ENCODE data around the gene SF3A1.

- TF ChIP-seq EZH2 (IDR thresholded peaks at IDR 0.05; ENCODE audit: borderline replicate concordance, insufficient read depth, low read depth, low read length, poor library complexity, severe bottlenecking): no peak
- TF ChIP-seq, protein P1, sequence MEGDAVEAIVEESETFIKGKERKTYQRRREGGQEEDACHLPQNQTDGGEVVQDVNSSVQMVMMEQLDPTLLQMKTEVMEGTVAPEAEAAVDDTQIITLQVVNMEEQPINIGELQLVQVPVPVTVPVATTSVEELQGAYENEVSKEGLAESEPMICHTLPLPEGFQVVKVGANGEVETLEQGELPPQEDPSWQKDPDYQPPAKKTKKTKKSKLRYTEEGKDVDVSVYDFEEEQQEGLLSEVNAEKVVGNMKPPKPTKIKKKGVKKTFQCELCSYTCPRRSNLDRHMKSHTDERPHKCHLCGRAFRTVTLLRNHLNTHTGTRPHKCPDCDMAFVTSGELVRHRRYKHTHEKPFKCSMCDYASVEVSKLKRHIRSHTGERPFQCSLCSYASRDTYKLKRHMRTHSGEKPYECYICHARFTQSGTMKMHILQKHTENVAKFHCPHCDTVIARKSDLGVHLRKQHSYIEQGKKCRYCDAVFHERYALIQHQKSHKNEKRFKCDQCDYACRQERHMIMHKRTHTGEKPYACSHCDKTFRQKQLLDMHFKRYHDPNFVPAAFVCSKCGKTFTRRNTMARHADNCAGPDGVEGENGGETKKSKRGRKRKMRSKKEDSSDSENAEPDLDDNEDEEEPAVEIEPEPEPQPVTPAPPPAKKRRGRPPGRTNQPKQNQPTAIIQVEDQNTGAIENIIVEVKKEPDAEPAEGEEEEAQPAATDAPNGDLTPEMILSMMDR (IDR thresholded peaks at IDR 0.05): no peak
Measured at GRCh38 chr22:30296324-30296723, 60.4 kb downstream of the SF3A1 start.

Data from B cell (primary cell).